Measurements from ENCODE around the gene USP17L22. TPM values are rescaled to one million over a fixed set of nuclear protein-coding genes. Genes with fewer than 3 reads are reported as not detected.

The USP17L22 gene, protein sequence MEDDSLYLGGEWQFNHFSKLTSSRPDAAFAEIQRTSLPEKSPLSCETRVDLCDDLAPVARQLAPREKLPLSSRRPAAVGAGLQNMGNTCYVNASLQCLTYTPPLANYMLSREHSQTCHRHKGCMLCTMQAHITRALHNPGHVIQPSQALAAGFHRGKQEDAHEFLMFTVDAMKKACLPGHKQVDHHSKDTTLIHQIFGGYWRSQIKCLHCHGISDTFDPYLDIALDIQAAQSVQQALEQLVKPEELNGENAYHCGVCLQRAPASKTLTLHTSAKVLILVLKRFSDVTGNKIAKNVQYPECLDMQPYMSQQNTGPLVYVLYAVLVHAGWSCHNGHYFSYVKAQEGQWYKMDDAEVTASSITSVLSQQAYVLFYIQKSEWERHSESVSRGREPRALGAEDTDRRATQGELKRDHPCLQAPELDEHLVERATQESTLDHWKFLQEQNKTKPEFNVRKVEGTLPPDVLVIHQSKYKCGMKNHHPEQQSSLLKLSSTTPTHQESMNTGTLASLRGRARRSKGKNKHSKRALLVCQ
- not detected for total RNA-seq

DNA sequence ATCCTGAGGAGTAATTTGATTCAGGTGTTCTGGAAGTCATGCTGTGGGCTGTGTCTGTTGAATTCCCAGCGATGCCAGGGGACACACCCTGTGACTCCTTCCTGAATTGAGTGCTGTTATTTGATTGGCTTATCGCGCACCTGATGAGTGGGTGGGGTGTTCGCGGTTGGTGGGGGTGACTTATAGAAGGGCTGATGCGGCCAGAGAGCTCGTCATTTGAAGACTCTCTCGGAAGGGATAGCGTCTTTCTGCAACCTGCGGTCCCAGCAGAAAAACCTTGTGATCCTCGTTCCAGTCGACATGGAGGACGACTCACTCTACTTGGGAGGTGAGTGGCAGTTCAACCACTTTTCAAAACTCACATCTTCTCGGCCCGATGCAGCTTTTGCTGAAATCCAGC lies at the start of gene USP17L22:
TSS of gene USP17L22 (plus strand) at position 301 of the 400 bp plus-strand sequence. CDS start at position 301, 0 bp downstream.

DNA sequence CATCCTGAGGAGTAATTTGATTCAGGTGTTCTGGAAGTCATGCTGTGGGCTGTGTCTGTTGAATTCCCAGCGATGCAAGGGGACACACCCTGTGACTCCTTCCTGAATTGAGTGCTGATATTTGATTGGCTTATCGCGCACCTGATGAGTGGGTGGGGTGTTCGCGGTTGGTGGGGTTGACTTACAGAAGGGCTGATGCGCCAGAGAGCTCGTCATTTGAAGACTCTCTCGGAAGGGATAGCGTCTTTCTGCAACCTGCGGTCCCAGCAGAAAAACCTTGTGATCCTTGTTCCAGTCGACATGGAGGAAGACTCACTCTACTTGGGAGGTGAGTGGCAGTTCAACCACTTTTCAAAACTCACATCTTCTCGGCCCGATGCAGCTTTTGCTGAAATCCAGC lies 47.6 kb upstream of the USP17L22 start, which contains the start of gene USP17L12:
TSS of gene USP17L12 (plus strand) at position 301 of the 400 bp plus-strand sequence. CDS start at position 301, 0 bp downstream.

DNA sequence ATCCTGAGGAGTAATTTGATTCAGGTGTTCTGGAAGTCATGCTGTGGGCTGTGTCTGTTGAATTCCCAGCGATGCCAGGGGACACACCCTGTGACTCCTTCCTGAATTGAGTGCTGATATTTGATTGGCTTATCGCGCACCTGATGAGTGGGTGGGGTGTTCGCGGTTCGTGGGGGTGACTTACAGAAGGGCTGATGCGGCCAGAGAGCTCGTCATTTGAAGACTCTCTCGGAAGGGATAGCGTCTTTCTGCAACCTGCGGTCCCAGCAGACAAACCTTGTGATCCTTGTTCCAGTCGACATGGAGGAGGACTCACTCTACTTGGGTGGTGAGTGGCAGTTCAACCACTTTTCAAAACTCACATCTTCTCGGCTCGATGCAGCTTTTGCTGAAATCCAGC lies 42.8 kb upstream of the USP17L22 start, which contains the start of gene USP17L13:
TSS of gene USP17L13 (plus strand) at position 301 of the 400 bp plus-strand sequence. CDS start at position 301, 0 bp downstream.

DNA sequence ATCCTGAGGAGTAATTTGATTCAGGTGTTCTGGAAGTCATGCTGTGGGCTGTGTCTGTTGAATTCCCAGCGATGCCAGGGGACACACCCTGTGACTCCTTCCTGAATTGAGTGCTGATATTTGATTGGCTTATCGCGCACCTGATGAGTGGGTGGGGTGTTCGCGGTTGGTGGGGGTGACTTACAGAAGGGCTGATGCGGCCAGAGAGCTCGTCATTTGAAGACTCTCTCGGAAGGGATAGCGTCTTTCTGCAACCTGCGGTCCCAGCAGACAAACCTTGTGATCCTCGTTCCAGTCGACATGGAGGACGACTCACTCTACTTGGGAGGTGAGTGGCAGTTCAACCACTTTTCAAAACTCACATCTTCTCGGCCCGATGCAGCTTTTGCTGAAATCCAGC lies 33.3 kb upstream of the USP17L22 start, which contains the start of gene USP17L15:
TSS of gene USP17L15 (plus strand) at position 301 of the 400 bp plus-strand sequence. CDS start at position 301, 0 bp downstream.

DNA sequence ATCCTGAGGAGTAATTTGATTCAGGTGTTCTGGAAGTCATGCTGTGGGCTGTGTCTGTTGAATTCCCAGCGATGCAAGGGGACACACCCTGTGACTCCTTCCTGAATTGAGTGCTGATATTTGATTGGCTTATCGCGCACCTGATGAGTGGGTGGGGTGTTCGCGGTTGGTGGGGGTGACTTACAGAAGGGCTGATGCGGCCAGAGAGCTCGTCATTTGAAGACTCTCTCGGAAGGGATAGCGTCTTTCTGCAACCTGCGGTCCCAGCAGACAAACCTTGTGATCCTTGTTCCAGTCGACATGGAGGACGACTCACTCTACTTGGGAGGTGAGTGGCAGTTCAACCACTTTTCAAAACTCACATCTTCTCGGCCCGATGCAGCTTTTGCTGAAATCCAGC lies 23.8 kb upstream of the USP17L22 start, which contains the start of gene USP17L17:
TSS of gene USP17L17 (plus strand) at position 301 of the 400 bp plus-strand sequence. CDS start at position 301, 0 bp downstream.

DNA sequence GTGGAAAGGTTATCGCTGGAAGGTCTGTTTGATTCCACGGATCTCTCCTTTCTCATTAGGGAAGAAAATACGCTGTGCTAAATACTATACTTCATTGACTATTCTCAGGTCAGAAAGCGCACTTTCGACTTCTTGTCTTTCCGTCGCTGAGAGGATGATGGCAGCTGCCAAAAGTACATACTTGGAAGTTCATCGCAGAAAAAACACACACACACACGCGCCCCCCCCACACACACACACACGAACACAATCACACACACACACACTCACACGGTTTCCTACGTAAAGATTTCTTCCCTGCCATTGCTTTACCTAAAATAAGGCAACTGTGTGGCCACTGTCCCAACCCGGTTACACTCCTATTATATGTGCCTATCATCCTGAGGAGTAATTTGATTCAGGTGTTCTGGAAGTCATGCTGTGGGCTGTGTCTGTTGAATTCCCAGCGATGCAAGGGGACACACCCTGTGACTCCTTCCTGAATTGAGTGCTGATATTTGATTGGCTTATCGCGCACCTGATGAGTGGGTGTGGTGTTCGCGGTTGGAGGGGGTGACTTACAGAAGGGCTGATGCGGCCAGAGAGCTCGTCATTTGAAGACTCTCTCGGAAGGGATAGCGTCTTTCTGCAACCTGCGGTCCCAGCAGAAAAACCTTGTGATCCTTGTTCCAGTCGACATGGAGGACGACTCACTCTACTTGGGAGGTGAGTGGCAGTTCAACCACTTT lies 19.3 kb upstream of the USP17L22 start, which contains the start of gene USP17L18:
TSS of gene USP17L18 (plus strand) at position 678 of the 728 bp plus-strand sequence. CDS start at position 678, 0 bp downstream.

DNA sequence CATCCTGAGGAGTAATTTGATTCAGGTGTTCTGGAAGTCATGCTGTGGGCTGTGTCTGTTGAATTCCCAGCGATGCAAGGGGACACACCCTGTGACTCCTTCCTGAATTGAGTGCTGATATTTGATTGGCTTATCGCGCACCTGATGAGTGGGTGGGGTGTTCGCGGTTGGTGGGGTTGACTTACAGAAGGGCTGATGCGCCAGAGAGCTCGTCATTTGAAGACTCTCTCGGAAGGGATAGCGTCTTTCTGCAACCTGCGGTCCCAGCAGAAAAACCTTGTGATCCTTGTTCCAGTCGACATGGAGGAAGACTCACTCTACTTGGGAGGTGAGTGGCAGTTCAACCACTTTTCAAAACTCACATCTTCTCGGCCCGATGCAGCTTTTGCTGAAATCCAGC lies 14.3 kb upstream of the USP17L22 start, which contains the start of gene USP17L19:
TSS of gene USP17L19 (plus strand) at position 301 of the 400 bp plus-strand sequence. CDS start at position 301, 0 bp downstream.

DNA sequence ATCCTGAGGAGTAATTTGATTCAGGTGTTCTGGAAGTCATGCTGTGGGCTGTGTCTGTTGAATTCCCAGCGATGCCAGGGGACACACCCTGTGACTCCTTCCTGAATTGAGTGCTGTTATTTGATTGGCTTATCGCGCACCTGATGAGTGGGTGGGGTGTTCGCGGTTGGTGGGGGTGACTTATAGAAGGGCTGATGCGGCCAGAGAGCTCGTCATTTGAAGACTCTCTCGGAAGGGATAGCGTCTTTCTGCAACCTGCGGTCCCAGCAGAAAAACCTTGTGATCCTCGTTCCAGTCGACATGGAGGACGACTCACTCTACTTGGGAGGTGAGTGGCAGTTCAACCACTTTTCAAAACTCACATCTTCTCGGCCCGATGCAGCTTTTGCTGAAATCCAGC lies 9.6 kb upstream of the USP17L22 start, which contains the start of gene USP17L20:
TSS of gene USP17L20 (plus strand) at position 301 of the 400 bp plus-strand sequence. CDS start at position 301, 0 bp downstream.

DNA sequence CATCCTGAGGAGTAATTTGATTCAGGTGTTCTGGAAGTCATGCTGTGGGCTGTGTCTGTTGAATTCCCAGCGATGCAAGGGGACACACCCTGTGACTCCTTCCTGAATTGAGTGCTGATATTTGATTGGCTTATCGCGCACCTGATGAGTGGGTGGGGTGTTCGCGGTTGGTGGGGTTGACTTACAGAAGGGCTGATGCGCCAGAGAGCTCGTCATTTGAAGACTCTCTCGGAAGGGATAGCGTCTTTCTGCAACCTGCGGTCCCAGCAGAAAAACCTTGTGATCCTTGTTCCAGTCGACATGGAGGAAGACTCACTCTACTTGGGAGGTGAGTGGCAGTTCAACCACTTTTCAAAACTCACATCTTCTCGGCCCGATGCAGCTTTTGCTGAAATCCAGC lies 4.8 kb upstream of the USP17L22 start, which contains the start of gene USP17L21:
TSS of gene USP17L21 (plus strand) at position 301 of the 400 bp plus-strand sequence. CDS start at position 301, 0 bp downstream.

Other genes with a start within 250 kb of the USP17L22 start
- not detected for gene FAM90A26, start 97.2 kb upstream of the USP17L22 start, total RNA-seq
- gene USP17L10, start 57.0 kb upstream of the USP17L22 start, total RNA-seq, result not detected
- gene USP17L11, start 52.2 kb upstream of the USP17L22 start, total RNA-seq, result not detected
- gene USP17L12, start 47.5 kb upstream of the USP17L22 start, total RNA-seq, result not detected
- not detected for gene USP17L13, start 42.7 kb upstream of the USP17L22 start, total RNA-seq
- not detected for gene USP17L15, start 33.2 kb upstream of the USP17L22 start, total RNA-seq
- not detected for gene USP17L17, start 23.7 kb upstream of the USP17L22 start, total RNA-seq
- gene USP17L18, start 19.0 kb upstream of the USP17L22 start, total RNA-seq, result not detected
- gene USP17L19, start 14.2 kb upstream of the USP17L22 start, total RNA-seq, result not detected
- not detected for gene USP17L20, start 9.5 kb upstream of the USP17L22 start, total RNA-seq
- gene USP17L21, start 4.7 kb upstream of the USP17L22 start, total RNA-seq, result not detected
- not detected for gene USP17L24, start 57.5 kb downstream of the USP17L22 start, total RNA-seq
- not detected for gene USP17L25, start 62.3 kb downstream of the USP17L22 start, total RNA-seq
- gene USP17L26, start 67.0 kb downstream of the USP17L22 start, total RNA-seq, result not detected
- not detected for gene USP17L5, start 71.8 kb downstream of the USP17L22 start, total RNA-seq
- gene USP17L27, start 76.5 kb downstream of the USP17L22 start, total RNA-seq, result not detected
- gene USP17L28, start 81.3 kb downstream of the USP17L22 start, total RNA-seq, result not detected
- not detected for gene USP17L29, start 86.0 kb downstream of the USP17L22 start, total RNA-seq
- gene USP17L30, start 95.5 kb downstream of the USP17L22 start, total RNA-seq, result not detected
- not detected for gene DEFB131A, start 176.8 kb downstream of the USP17L22 start, total RNA-seq